GM06990 (cell line): ENCODE measurements around the gene LAMA5.

ENCODE experiments used
- DNase-seq: peaks from one replicate; pipeline ENCODE4 v3.0.0-alpha.2; 2011; ENCODE audit not compliant: insufficient read length; ENCODE audit errors: extremely low read depth
- H3K27me3 ChIP-seq: replicated peaks from 2 replicates; pipeline ENCODE4 v1.6.0; 2011; ENCODE audit warnings: low read length; ENCODE audit not compliant: control insufficient read depth, insufficient read depth
- H3K36me3 ChIP-seq: 2 replicates; pipeline ENCODE4 v1.5.1; 2011; ENCODE audit warnings: low read length; ENCODE audit not compliant: control insufficient read depth, insufficient read depth
- H3K4me3 ChIP-seq: replicated peaks from 2 replicates; pipeline ENCODE4 v1.5.1; 2011; ENCODE audit warnings: low read depth, mild to moderate bottlenecking, control low read depth, low read length
- TF ChIP-seq, protein P1 (sequence below): IDR thresholded peaks from 2 replicates; pipeline ENCODE4 v1.5.1; 2011; ENCODE audit warnings: low read length, control low read depth, mild to moderate bottlenecking, inconsistent platforms; ENCODE audit not compliant: insufficient read depth, poor library complexity, severe bottlenecking

LAMA5 gene

DNA sequence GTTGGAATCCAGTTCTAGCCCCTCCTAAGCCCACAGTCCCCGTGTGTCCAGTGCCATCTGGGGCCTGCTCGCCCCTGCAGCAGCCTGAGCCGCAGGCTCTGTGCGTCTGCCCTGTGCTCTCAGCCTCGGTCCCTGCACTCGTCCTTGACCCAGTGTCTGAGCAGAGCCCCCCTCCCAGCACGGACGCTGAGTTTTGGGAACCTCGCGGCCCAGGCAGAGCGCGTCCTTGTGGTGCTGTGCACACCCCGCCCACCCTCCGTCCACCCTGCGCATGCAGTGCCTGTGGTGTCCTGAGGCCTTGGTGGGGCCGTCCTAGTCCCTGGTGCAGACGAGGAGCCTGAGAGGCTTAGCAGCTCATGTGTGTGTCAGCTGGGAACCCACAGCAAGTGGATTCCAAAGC, 97.2 kb downstream of the LAMA5 start:
- no peak for DNase-seq
- peaks cover 21% of the 10 kb centered on the region for H3K36me3 ChIP-seq
- no peak overlapping the region for H3K4me3 ChIP-seq
- TF ChIP-seq, protein P1, sequence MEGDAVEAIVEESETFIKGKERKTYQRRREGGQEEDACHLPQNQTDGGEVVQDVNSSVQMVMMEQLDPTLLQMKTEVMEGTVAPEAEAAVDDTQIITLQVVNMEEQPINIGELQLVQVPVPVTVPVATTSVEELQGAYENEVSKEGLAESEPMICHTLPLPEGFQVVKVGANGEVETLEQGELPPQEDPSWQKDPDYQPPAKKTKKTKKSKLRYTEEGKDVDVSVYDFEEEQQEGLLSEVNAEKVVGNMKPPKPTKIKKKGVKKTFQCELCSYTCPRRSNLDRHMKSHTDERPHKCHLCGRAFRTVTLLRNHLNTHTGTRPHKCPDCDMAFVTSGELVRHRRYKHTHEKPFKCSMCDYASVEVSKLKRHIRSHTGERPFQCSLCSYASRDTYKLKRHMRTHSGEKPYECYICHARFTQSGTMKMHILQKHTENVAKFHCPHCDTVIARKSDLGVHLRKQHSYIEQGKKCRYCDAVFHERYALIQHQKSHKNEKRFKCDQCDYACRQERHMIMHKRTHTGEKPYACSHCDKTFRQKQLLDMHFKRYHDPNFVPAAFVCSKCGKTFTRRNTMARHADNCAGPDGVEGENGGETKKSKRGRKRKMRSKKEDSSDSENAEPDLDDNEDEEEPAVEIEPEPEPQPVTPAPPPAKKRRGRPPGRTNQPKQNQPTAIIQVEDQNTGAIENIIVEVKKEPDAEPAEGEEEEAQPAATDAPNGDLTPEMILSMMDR = no peak
- no peaks in the 10 kb centered on the region for H3K27me3 ChIP-seq

GRCh38 chr20:62269378-62269777, 97.7 kb downstream of the LAMA5 start:
- DNase-seq = no peak
- no peak overlapping the region for H3K4me3 ChIP-seq
- TF ChIP-seq, protein P1 = no peak
- peaks cover 18% of the 10 kb centered on the region for H3K36me3 ChIP-seq
- H3K27me3 ChIP-seq = no peaks in the 10 kb centered on the region

GRCh38 chr20:62268228-62268900, 98.7 kb downstream of the LAMA5 start:
- no peak overlapping the region for H3K4me3 ChIP-seq
- TF ChIP-seq, protein P1 = no peak
- H3K36me3 ChIP-seq = peaks cover 17% of the 10 kb centered on the region
- DNase-seq = no peak
- H3K27me3 ChIP-seq = no peaks in the 10 kb centered on the region

GRCh38 chr20:62267543-62267942, 99.6 kb downstream of the LAMA5 start:
- Histone ChIP-seq H3K36me3 (peaks cover 18% of the 10 kb centered on the region), H3K27me3 (no peaks in the 10 kb centered on the region), H3K4me3 (no peak overlapping the region)
- DNase-seq = no peak
- TF ChIP-seq, protein P1 = no peak

DNA sequence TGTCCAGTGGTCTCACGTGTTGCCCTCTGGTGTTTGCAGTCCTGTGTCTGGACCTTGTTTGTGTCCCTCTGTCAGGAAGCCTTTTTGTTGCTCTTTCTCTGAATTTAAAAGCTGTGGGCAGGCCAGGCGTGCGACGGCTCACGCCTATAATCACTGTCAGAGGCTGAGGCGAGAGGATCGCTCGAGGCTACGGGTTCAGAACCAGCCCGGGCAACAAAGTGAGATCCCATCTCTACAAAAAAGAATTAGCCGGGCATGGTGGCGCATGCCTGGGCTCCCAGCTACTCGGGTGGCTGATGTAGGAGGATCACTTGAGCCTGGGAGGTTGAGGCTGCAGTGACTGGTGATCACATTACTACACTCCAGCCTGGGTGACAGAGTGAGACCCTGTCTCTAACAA, 100.3 kb downstream of the LAMA5 start:
- H3K27me3 ChIP-seq = no peaks in the 10 kb centered on the region
- H3K36me3 ChIP-seq = peaks cover 16% of the 10 kb centered on the region
- no peak for DNase-seq
- H3K4me3 ChIP-seq = no peak overlapping the region
- TF ChIP-seq, protein P1 = no peak

DNA sequence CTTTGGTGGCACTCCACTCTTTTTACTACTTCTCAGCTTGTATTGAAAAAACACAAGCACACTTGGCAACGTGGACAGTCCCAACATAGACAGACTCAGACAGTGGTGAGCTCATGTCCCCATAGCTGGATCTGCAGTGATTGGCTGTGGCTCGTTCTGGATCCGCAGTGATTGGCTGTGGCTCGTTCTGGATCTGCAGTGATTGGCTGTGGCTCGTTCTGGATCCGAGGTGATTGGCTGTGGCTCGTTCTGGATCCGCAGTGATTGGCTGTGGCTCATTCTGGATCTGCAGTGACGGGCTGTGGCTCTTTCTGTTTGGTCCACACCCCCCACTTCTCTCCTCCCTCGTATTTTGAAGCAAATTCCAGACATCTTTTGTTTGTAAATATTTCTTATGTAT, 100.8 kb downstream of the LAMA5 start:
- DNase-seq = no peak
- Histone ChIP-seq H3K36me3 (peaks cover 16% of the 10 kb centered on the region), H3K4me3 (no peak overlapping the region), H3K27me3 (no peaks in the 10 kb centered on the region)
- TF ChIP-seq, protein P1 = no peak
